Measurements from ENCODE around the gene NR3C2.

NR3C2 gene

GRCh38 chr4:148030193-148030873 is 411.9 kb downstream of the NR3C2 start:
- DNase-seq: no peak

- DNase-seq: no peak
Observed at GRCh38 chr4:148029781-148030180, 412.4 kb downstream of the NR3C2 start.

All from NCI-H526 treated with DMSO at 0.1 percent for 48 hours (cell line).